A549 treated with Mapracorat at 1 μM for 4 hours (cell line): Measurements from ENCODE around the gene IL26. TPM values are rescaled to one million over a fixed set of nuclear protein-coding genes. Genes with fewer than 3 reads are reported as not detected.

ENCODE experiments used
- total RNA-seq: library from RNA; stranded (reverse); fragments of 200-300 nt; extraction: Qiagen RNA extraction; gene quantifications from 5 replicates; pipeline ENCODE4 v1.2.3, GENCODE V29; 2022

IL26 gene, protein sequence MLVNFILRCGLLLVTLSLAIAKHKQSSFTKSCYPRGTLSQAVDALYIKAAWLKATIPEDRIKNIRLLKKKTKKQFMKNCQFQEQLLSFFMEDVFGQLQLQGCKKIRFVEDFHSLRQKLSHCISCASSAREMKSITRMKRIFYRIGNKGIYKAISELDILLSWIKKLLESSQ
- not detected in 5 replicates for total RNA-seq

DNA sequence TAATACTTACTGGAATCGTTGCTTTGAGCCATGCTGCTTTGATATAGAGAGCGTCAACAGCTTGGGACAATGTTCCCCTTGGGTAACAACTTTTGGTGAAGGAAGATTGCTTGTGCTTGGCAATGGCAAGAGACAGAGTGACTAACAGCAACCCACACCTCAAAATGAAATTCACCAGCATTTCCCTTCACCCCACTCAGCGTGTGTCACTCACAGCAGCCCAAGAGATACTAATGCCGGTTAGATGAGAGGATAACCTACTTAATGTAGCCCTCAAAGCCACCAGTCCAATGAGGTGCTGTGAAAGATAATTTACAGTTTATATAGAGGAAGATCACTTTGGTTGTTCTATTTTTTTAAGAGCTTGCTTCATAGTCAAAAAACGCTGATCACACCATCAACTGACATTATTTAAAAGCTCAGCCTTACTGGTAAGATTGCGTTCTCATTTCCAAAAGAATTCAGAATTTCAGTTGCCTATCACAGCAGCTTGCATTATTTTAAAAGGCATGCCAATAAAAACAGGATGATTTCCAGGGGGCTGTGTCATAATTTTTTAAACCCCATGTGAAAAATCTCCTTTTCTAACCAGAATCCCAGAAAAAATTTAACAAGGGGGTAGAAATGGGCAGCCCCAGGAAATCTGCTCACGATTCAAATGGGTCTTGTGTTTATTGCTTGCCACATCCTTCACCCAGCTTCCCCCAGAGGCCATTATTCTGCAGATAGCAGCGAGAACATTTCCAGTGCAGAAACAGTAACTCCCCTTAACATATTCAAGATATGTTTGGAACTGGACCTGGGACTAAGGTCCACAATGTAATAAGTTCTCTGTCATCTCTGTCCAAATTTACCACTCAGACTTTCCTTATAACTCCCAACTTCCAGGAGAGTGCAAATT, at the start of gene IL26:
TSS of gene IL26 (minus strand) at position 235 of the 901 bp plus-strand sequence. CDS start at position 181, 54 bp downstream.

DNA sequence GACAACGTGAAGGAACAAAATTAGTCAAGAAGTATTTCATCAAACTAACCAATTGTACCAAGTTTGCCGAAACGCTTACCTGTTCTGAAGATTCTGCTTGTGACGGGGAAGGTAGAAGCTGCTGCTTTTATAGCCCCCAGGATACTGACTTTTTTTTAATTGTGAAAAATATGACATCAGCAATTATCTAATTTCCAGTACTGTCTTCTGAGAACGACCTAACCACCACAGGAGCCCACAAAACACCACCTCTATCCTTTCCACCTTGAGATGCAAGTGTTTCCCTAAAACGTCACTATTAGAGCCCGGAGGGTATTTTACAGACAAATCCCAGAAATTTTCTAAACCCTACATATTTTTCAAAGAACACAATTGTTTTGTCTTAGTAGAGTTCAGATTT, 27.9 kb upstream of the IL26 start, which contains the start of gene IL22:
TSS of gene IL22 (minus strand) at position 101 of the 400 bp plus-strand sequence. CDS start 156 bp downstream, outside the sequence.

DNA sequence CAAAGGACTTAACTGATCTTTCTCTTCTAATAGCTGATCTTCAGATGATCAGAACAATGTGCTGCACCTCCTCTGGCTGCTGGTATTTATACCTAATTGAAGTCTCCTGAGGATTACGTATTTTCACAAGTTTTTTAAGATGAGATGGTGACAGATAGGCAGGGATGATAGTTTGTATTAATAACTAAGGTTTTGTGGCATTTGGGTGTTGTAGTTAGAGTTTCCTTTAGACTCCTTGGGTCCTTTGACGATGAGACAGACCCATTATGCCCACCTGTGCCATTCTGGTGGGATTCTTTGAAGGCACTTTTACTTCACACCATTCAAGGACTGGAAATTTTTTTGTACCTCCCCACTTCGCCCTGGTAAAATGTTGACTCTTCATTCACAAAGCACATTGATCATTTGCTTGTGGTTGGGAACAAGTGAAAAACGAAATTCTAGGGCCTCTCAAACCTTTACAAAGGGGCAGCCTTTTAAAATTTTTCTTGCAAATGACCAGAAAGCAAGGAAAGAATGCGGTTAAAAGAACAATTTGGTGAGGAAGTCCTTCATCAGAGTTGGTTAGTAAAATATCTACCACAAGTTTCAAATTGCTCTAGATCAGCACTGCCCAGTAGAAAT, 65.8 kb downstream of the IL26 start, which contains the start of gene IFNG:
TSS of gene IFNG (minus strand) at position 60 of the 624 bp plus-strand sequence. CDS start 125 bp downstream, outside the sequence.

Other genes starting within 250 kb of the IL26 start
- not detected in 5 replicates for gene IFNG-AS1, start 236.4 kb downstream of the IL26 start, total RNA-seq
- gene IFNG, start 66.1 kb downstream of the IL26 start, total RNA-seq, result not detected in 5 replicates
- gene IL22, start 27.8 kb upstream of the IL26 start, total RNA-seq, result not detected in 5 replicates
- 5.7 to 7.7 TPM (median 6.7 TPM) in 5 replicates for gene MDM1, start 106.6 kb upstream of the IL26 start, total RNA-seq